Activated T-cell treated with anti-CD3 and anti-CD28 coated beads, Interleukin-2, amount 50 U/mL, for 1 hour (primary cell): ENCODE measurements around the gene YWHAQ.

Experiments used
- DNase-seq: peaks from one replicate; pipeline ENCODE4 v3.0.0-alpha.2; 2020

Gene YWHAQ

DNA sequence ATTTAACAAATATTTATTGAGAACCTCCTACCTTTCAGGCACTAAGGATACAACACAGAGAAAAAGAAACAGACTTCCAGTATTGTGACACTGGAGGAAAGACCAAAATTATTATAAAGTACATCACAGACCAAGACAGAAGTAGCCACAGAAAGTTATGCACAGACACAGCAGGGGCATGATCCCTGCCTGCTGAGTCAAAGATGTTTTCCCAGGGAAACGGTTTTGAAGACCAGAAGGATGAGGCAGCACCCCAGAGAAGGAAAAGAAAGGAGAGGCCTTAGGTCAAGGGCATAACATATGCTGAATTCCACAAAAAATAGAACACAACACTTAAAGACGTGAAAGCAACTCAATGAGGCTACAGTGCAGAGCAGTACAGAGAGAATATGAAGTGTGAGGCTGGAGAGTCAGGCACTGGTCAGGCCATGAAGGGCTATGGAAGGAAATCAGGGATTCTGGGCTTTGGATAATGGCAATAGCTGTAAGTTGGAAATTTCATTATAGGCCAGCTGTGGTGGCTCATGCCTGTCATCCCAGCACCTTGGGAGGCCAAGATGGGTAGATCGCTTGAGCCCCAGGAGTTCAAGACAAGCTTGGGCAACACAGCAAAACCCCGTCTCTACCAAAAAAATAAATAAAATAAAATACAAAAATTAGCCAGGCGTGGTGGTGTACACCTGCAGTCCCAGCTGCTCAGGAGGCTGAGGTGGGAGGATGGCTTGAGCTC is 83.4 kb downstream of the YWHAQ start:
- DNase-seq = no peak

DNA sequence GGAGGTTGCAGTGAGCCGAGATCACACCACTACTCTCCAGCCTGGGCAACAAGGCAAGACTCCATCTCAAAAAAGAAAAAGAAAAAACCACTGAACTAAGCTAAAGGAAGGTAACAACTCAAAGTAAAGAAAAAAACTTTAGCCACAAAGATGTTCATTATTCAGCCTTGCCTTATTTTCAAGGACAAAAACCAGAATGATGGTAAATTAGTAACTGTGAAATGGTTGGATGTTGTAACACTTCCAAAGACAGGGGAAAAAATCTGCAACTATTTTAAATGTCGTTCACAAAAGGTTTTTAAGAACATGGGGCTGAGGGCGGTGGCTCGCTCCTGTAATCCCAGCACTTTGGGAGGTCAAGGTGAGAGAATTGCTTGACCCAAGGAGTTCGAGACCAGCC is 85.3 kb downstream of the YWHAQ start:
- no peak for DNase-seq

GRCh38 chr2:9543557-9543956 is 87.2 kb downstream of the YWHAQ start:
- no peak for DNase-seq

- DNase-seq = no peak
These were observed 91.3 kb downstream of the YWHAQ start for GRCh38 chr2:9539531-9539930.

GRCh38 chr2:9538000-9538507 is 92.7 kb downstream of the YWHAQ start:
- DNase-seq = no peak

GRCh38 chr2:9536504-9536903 is 94.3 kb downstream of the YWHAQ start:
- no peak for DNase-seq

- DNase-seq = no peak
These were observed 95.6 kb downstream of the YWHAQ start for GRCh38 chr2:9535177-9535576.
